Measurements from ENCODE around the gene OR4Q2. TPM values are rescaled to one million over a fixed set of nuclear protein-coding genes. Genes with fewer than 3 reads are reported as not detected.

OR4Q2 gene
- total RNA-seq, 1 experiment from 2014 or later: not detected

- H3K9me3 ChIP-seq (ENCODE audit: control insufficient read depth in 1 of 2, insufficient read depth in 1 of 2, low read depth in 1 of 2, low read length in 2 of 2): peaks cover 0 to 3% of the 10 kb centered on the region in 2 experiments; a peak in 2 of 4 replicates
- ChIA-PET POLR2A (no interaction called here), CTCF (no interaction called here), RAD21 (ENCODE audit: low non-redundant PET in 1 of 2, low total read pairs in 2 of 2, uncharacterized antibody in 2 of 2, unreplicated experiment in 2 of 2) (no interaction called here)
- H3K4me1 ChIP-seq (ENCODE audit: control insufficient read depth in 1 of 2, insufficient read depth in 2 of 2, low read length in 2 of 2): no peaks in the 10 kb centered on the region
- no peaks in the 10 kb centered on the region for H3K9me2 ChIP-seq (ENCODE audit: insufficient read depth)
- no peak within 1 kb of the TSS for H3K4me2 ChIP-seq (ENCODE audit: low read length)
- H3K4me3 ChIP-seq (replicated peaks in 1 of 2; ENCODE audit: low read depth in 1 of 2, low read length in 2 of 2): no peak within 1 kb of the TSS
- TF ChIP-seq CBX3 (IDR thresholded peaks at IDR 0.05; ENCODE audit: low read depth): no peak
- TF ChIP-seq, protein P1, sequence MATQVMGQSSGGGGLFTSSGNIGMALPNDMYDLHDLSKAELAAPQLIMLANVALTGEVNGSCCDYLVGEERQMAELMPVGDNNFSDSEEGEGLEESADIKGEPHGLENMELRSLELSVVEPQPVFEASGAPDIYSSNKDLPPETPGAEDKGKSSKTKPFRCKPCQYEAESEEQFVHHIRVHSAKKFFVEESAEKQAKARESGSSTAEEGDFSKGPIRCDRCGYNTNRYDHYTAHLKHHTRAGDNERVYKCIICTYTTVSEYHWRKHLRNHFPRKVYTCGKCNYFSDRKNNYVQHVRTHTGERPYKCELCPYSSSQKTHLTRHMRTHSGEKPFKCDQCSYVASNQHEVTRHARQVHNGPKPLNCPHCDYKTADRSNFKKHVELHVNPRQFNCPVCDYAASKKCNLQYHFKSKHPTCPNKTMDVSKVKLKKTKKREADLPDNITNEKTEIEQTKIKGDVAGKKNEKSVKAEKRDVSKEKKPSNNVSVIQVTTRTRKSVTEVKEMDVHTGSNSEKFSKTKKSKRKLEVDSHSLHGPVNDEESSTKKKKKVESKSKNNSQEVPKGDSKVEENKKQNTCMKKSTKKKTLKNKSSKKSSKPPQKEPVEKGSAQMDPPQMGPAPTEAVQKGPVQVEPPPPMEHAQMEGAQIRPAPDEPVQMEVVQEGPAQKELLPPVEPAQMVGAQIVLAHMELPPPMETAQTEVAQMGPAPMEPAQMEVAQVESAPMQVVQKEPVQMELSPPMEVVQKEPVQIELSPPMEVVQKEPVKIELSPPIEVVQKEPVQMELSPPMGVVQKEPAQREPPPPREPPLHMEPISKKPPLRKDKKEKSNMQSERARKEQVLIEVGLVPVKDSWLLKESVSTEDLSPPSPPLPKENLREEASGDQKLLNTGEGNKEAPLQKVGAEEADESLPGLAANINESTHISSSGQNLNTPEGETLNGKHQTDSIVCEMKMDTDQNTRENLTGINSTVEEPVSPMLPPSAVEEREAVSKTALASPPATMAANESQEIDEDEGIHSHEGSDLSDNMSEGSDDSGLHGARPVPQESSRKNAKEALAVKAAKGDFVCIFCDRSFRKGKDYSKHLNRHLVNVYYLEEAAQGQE (IDR thresholded peaks at IDR 0.05; ENCODE audit: low read depth): no peak
- no peak for TF ChIP-seq ELF1 (IDR thresholded peaks at IDR 0.05; ENCODE audit: borderline replicate concordance, low read depth)
- TF ChIP-seq ZNF274 (IDR thresholded peaks at IDR 0.05; ENCODE audit: low read depth, low read length): no peak
- TF ChIP-seq ATF3 (IDR thresholded peaks at IDR 0.05): no peak
- TF ChIP-seq MAX (IDR thresholded peaks at IDR 0.05): no peak
- TF ChIP-seq, protein P2, sequence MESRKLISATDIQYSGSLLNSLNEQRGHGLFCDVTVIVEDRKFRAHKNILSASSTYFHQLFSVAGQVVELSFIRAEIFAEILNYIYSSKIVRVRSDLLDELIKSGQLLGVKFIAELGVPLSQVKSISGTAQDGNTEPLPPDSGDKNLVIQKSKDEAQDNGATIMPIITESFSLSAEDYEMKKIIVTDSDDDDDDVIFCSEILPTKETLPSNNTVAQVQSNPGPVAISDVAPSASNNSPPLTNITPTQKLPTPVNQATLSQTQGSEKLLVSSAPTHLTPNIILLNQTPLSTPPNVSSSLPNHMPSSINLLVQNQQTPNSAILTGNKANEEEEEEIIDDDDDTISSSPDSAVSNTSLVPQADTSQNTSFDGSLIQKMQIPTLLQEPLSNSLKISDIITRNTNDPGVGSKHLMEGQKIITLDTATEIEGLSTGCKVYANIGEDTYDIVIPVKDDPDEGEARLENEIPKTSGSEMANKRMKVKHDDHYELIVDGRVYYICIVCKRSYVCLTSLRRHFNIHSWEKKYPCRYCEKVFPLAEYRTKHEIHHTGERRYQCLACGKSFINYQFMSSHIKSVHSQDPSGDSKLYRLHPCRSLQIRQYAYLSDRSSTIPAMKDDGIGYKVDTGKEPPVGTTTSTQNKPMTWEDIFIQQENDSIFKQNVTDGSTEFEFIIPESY (IDR thresholded peaks at IDR 0.05; ENCODE audit: extremely low read depth, insufficient replicate concordance, low read length): no peak
- no peak for TF ChIP-seq TCF7L2 (IDR thresholded peaks at IDR 0.05; ENCODE audit: borderline replicate concordance, extremely low read depth, insufficient read depth, insufficient read length)
- no peaks in the 10 kb centered on the region for H3K27me3 ChIP-seq (ENCODE audit: insufficient read depth, low read length)
- H3K9ac ChIP-seq (ENCODE audit: low read length): no peak within 1 kb of the TSS
- no peak within 1 kb of the TSS for H3K27ac ChIP-seq (ENCODE audit: low read depth, low read length)
- DNase-seq (ENCODE audit: low read depth, low spot score) (no peak), ATAC-seq (no peak)
- no peaks in the 10 kb centered on the region for H3K36me3 ChIP-seq (ENCODE audit: control insufficient read depth in 1 of 2, insufficient read depth in 2 of 2, low read length in 2 of 2)
- no TSS peak for BruUV-seq (replicated peaks)
- H3K79me2 ChIP-seq (ENCODE audit: insufficient read depth, low read length): no peaks in the 10 kb centered on the region
- no peak within 1 kb of the TSS for H2AFZ ChIP-seq (ENCODE audit: low read depth, low read length, poor library complexity, severe bottlenecking)
- H4K20me1 ChIP-seq (ENCODE audit: insufficient read depth): no peaks in the 10 kb centered on the region
- intact Hi-C loops (cut with micrococcal nuclease): loop anchor here (10.0 kb wide), 1 partner anchor 55 kb away; no protein-coding TSS in a partner anchor
Measured at GRCh38 chr14:20019257-20019865, 17.4 kb downstream of the OR4Q2 start, which contains the start of gene OR4K14. Gene OR4K14 (minus strand): TSS chr14:20019307. CDS start chr14:20015193, 4,114 bp downstream.

Data from HCT116 (cell line).